Measurements from ENCODE around the gene NDFIP2. TPM values are rescaled to one million over a fixed set of nuclear protein-coding genes. Genes with fewer than 3 reads are reported as not detected.
"Not testable (repeated sequence)": the region's sequence is repeated elsewhere in the genome, so short reads cannot be mapped to it uniquely, and the experiment has no call there.

NDFIP2 gene
- polyA plus RNA-seq, 2 of the 4 experiments (the other 2 are of a cell fraction), result 23.2 to 39.9 TPM

DNA sequence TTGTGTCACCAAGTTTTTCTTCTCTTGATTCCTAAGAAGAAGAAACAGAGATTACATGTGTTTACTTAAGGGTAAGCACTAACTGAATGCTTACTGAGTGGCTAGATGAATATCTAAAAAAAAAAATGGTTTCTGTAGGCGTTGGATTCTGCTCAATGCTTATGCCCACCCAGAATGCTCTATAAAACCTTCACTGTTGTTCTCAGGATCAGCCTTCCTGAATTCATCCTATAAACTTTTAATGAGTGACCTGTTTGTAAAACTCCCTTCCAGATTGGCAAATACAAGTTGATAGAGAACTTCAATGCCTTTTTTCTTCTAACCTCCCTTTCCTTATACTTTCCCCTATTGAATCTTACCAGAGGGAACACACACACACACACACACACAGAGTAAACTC is 90.2 kb downstream of the NDFIP2 start (continued):
- TF ChIP-seq JUNB (IDR thresholded peaks at IDR 0.05), result no peak

DNA sequence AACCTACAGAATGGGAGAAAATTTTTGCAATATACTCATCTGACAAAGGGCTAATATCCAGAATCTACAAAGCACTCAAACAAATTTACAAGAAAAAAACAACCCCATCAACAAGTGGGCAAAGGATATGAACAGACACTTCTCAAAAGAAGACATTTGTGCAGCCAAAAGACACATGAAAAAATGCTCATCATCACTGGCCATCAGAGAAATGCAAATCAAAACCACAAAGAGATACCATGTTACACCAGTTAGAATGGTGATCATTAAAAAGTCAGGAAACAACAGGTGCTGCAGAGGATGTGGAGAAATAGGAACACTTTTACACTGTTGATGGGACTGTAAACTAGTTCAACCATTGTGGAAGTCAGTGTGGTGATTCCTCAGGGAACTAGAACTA is 92.9 kb downstream of the NDFIP2 start:
- CTCF ChIA-PET, POLR2A ChIA-PET: not testable (repeated sequence)

GRCh38 chr13:79581870-79582315 is 100.9 kb downstream of the NDFIP2 start:
- no peak for TF ChIP-seq ZC3H11A (IDR thresholded peaks at IDR 0.05)
- TF ChIP-seq USF2 (IDR thresholded peaks at IDR 0.05), result no peak
- TF ChIP-seq CBX2 (IDR thresholded peaks at IDR 0.05; ENCODE audit: borderline replicate concordance, low read depth), result no peak
- no peak for TF ChIP-seq EHMT2 (IDR thresholded peaks at IDR 0.05; ENCODE audit: low read depth)
- no peak for TF ChIP-seq CHD2 (IDR thresholded peaks at IDR 0.05; ENCODE audit: low read length, partially characterized antibody)
- TF ChIP-seq, protein P1, sequence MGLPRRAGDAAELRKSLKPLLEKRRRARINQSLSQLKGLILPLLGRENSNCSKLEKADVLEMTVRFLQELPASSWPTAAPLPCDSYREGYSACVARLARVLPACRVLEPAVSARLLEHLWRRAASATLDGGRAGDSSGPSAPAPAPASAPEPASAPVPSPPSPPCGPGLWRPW (IDR thresholded peaks at IDR 0.05), result no peak
- TF ChIP-seq, protein P2, sequence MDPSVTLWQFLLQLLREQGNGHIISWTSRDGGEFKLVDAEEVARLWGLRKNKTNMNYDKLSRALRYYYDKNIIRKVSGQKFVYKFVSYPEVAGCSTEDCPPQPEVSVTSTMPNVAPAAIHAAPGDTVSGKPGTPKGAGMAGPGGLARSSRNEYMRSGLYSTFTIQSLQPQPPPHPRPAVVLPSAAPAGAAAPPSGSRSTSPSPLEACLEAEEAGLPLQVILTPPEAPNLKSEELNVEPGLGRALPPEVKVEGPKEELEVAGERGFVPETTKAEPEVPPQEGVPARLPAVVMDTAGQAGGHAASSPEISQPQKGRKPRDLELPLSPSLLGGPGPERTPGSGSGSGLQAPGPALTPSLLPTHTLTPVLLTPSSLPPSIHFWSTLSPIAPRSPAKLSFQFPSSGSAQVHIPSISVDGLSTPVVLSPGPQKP (IDR thresholded peaks at IDR 0.05; ENCODE audit: low read depth, low read length), result no peak
- no peak for TF ChIP-seq MYC (IDR thresholded peaks at IDR 0.05; ENCODE audit: borderline replicate concordance, low read length)
- TF ChIP-seq SREBF2 (IDR thresholded peaks at IDR 0.05), result no peak
- TF ChIP-seq RNF2 (IDR thresholded peaks at IDR 0.05; ENCODE audit: borderline replicate concordance, low read depth), result no peak
- TF ChIP-seq NR3C1 (IDR thresholded peaks at IDR 0.05), result no peak
- TF ChIP-seq RARB (CRISPR knock-in tag; IDR thresholded peaks at IDR 0.05), result no peak
- no peak for TF ChIP-seq JUN (IDR thresholded peaks at IDR 0.05)
- TF ChIP-seq HOXB13 (CRISPR knock-in tag; IDR thresholded peaks at IDR 0.05; ENCODE audit: low read depth), result no peak
- no peak for TF ChIP-seq EP300 (IDR thresholded peaks at IDR 0.05)
- no peak for DNase-seq (ENCODE audit: low read depth in 1 of 2, low spot score in 1 of 2)
- no peak for ATAC-seq
- no peak for FAIRE-seq
- H3K9me3 ChIP-seq, result no peaks in the 10 kb centered on the region
- no peak overlapping the region for H3K4me3 ChIP-seq
- ChIA-PET CTCF (interaction anchor here (1.6 kb wide), 1 partner anchor 16 kb away, joined by 3 read pairs; no protein-coding TSS in a partner anchor), POLR2A (no interaction called here)
- no peak overlapping the region for H3K4me2 ChIP-seq
- H3K27ac ChIP-seq, result no peak overlapping the region
- H3K4me1 ChIP-seq, result no peaks in the 10 kb centered on the region
- WGBS (ENCODE audit: missing lambda C conversion rate), result no CpG with 5 or more reads among the region's 4 CpGs

More for the DNA sequence above, 92.9 kb downstream of the NDFIP2 start:
- H3K4me1 ChIP-seq; H3K9me3 ChIP-seq; DNase-seq (ENCODE audit: low read depth in 1 of 2, low spot score in 1 of 2); ATAC-seq; H3K4me3 ChIP-seq; H3K27ac ChIP-seq; FAIRE-seq; H3K4me2 ChIP-seq: not testable (repeated sequence)

- Histone ChIP-seq H3K9me3 (no peaks in the 10 kb centered on the region), H3K4me3 (no peak overlapping the region), H3K27ac (no peak overlapping the region), H3K4me1 (no peaks in the 10 kb centered on the region), H3K4me2 (no peak overlapping the region)
- WGBS (ENCODE audit: missing lambda C conversion rate), result 12% methylated on average over 1 of the region's 1 CpG
- TF ChIP-seq CHD2 (IDR thresholded peaks at IDR 0.05; ENCODE audit: low read length, partially characterized antibody) (no peak), MAZ (IDR thresholded peaks at IDR 0.05; ENCODE audit: borderline replicate concordance, low read depth, low read length) (no peak), JUN (IDR thresholded peaks at IDR 0.05) (no peak), HOXB13 (CRISPR knock-in tag; IDR thresholded peaks at IDR 0.05; ENCODE audit: low read depth) (no peak), BCL3 (IDR thresholded peaks at IDR 0.05) (no peak), JUNB (IDR thresholded peaks at IDR 0.05) (no peak), ESRRA (IDR thresholded peaks at IDR 0.05; ENCODE audit: borderline replicate concordance, low read length) (no peak), E2F6 (IDR thresholded peaks at IDR 0.05; ENCODE audit: borderline replicate concordance, low read depth) (no peak), FOXS1 (CRISPR knock-in tag; IDR thresholded peaks at IDR 0.05) (no peak), MAFK (IDR thresholded peaks at IDR 0.05; ENCODE audit: partially characterized antibody) (no peak), HEYL (CRISPR knock-in tag; IDR thresholded peaks at IDR 0.05) (no peak), BHLHE40 (IDR thresholded peaks at IDR 0.05; ENCODE audit: low read depth, low read length) (no peak), SMC3 (IDR thresholded peaks at IDR 0.05) (no peak)
- FAIRE-seq, result no peak
- no peak for DNase-seq (ENCODE audit: low read depth in 1 of 2, low spot score in 1 of 2)
- no peak for ATAC-seq
- POLR2A ChIA-PET, result no interaction called here
- CTCF ChIA-PET, result interaction anchor here (1.6 kb wide), 1 partner anchor 17 kb away, joined by 3 read pairs; no protein-coding TSS in a partner anchor
Measured at GRCh38 chr13:79582896-79583295, 101.9 kb downstream of the NDFIP2 start.

Data from A549 (cell line).